ENCODE data around the gene SOX18. TPM values are rescaled to one million over a fixed set of nuclear protein-coding genes. Genes with fewer than 3 reads are reported as not detected.
A peak's percentile ranks its signal among the peaks of the same experiment; 100 is the strongest.

SOX18 gene
- total and polyA plus RNA-seq, 2 of the 13 experiments (the other 11 are each of a cell fraction or from before 2014, with no cell fraction given), result 1.6 to 1.9 TPM

DNA sequence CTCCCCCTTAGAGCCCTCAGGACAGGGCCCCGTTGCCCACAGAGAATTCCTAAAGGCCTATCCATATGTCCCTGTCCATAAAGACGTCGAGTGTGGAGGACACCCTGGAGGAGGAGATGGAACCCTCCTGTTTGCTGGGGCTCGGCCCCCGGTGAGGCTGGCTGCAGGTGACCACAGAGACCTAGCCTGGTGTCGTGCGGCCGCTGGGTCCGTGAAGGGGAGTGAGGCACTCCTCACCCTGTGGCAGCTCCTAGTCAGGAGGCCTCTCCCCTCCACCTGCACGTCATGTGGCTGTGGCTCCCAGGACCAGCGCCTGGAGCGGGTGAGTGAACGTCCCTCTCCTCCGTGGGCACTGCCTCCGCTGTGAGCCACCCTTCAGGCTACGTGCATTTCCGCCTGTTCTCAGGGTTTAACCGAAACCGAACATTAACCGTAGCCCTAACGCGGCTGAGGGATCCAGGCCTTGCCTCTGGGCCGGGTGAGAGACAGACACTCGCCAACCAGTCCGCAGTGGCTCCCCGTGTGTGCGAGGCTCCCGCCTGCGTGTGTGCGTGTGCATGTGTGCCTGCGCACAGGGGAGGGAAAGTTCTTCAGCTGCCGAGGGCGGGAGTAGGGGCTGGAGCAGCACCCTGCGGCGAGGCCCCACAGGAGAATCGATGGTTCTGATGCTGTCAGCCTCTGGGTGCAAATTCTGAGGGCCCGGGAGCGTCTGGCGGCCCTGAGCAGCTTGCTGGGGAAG, 7.6 kb upstream of the SOX18 start (continued):
- TF ChIP-seq TBX3 (IDR thresholded peaks at IDR 0.05; ENCODE audit: borderline replicate concordance), result no peak
- TF ChIP-seq GATAD1 (CRISPR knock-in tag; IDR thresholded peaks at IDR 0.05), result no peak
- TF ChIP-seq KAT7 (CRISPR knock-in tag; IDR thresholded peaks at IDR 0.05; ENCODE audit: borderline replicate concordance), result no peak
- TF ChIP-seq MED13 (CRISPR knock-in tag; IDR thresholded peaks at IDR 0.05), result no peak
- TF ChIP-seq GABPA (IDR thresholded peaks at IDR 0.05; ENCODE audit: low read depth, low read length), result no peak
- no peak for TF ChIP-seq GABPA (CRISPR knock-in tag; IDR thresholded peaks at IDR 0.05; ENCODE audit: low read depth)
- 0 out of 3 replicates have a peak, but pooled peaks have one; percentile 7 for TF ChIP-seq MXI1 (IDR thresholded peaks at IDR 0.05; ENCODE audit: borderline replicate concordance, low read depth, low read length)
- TF ChIP-seq ZNF768 (CRISPR knock-in tag; IDR thresholded peaks at IDR 0.05), result no peak; the same call in 1 of the 2 replicates
- TF ChIP-seq, protein P1, sequence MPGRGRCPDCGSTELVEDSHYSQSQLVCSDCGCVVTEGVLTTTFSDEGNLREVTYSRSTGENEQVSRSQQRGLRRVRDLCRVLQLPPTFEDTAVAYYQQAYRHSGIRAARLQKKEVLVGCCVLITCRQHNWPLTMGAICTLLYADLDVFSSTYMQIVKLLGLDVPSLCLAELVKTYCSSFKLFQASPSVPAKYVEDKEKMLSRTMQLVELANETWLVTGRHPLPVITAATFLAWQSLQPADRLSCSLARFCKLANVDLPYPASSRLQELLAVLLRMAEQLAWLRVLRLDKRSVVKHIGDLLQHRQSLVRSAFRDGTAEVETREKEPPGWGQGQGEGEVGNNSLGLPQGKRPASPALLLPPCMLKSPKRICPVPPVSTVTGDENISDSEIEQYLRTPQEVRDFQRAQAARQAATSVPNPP (CRISPR knock-in tag; IDR thresholded peaks at IDR 0.05), result 0 out of 2 replicates have a peak, but pooled peaks have one; percentile 1
- no peak for TF ChIP-seq CREB1 (IDR thresholded peaks at IDR 0.05)
- no peak for TF ChIP-seq CREB1 (CRISPR knock-in tag; IDR thresholded peaks at IDR 0.05)
- peak; percentile 75; the same call in 1 of the 2 replicates for TF ChIP-seq ZNF235 (CRISPR knock-in tag; IDR thresholded peaks at IDR 0.05; ENCODE audit: borderline replicate concordance)
- no peak for TF ChIP-seq ZBTB1 (CRISPR knock-in tag; IDR thresholded peaks at IDR 0.05; ENCODE audit: borderline replicate concordance)
- TF ChIP-seq ZNF614 (CRISPR knock-in tag; IDR thresholded peaks at IDR 0.05; ENCODE audit: borderline replicate concordance), result no peak
- TF ChIP-seq DPF2 (CRISPR knock-in tag; IDR thresholded peaks at IDR 0.05; ENCODE audit: borderline replicate concordance, low read depth), result peak; percentile 34; the same call in 1 of the 2 replicates
- TF ChIP-seq ZBTB21 (CRISPR knock-in tag; IDR thresholded peaks at IDR 0.05), result no peak; the same call in 1 of the 2 replicates
- no peak for TF ChIP-seq ZNF260 (CRISPR knock-in tag; IDR thresholded peaks at IDR 0.05; ENCODE audit: borderline replicate concordance, low read depth)
- 0 out of 2 replicates have a peak, but pooled peaks have one; percentile 14 for TF ChIP-seq THRA (CRISPR knock-in tag; IDR thresholded peaks at IDR 0.05; ENCODE audit: borderline replicate concordance)
- TF ChIP-seq, protein P2, sequence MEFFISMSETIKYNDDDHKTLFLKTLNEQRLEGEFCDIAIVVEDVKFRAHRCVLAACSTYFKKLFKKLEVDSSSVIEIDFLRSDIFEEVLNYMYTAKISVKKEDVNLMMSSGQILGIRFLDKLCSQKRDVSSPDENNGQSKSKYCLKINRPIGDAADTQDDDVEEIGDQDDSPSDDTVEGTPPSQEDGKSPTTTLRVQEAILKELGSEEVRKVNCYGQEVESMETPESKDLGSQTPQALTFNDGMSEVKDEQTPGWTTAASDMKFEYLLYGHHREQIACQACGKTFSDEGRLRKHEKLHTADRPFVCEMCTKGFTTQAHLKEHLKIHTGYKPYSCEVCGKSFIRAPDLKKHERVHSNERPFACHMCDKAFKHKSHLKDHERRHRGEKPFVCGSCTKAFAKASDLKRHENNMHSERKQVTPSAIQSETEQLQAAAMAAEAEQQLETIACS (CRISPR knock-in tag; IDR thresholded peaks at IDR 0.05), result no peak
- TF ChIP-seq BCL3 (CRISPR knock-in tag; IDR thresholded peaks at IDR 0.05), result peak; percentile 86
- no peak; the same call in 1 of the 2 replicates for TF ChIP-seq NFYC (CRISPR knock-in tag; IDR thresholded peaks at IDR 0.05)
- TF ChIP-seq ATAD3A (CRISPR knock-in tag; IDR thresholded peaks at IDR 0.05), result no peak
- TF ChIP-seq ZNF335 (CRISPR knock-in tag; IDR thresholded peaks at IDR 0.05), result no peak
- peak; percentile 47; the same call in 1 of the 2 replicates for TF ChIP-seq SP4 (CRISPR knock-in tag; IDR thresholded peaks at IDR 0.05)
- TF ChIP-seq, protein P3, sequence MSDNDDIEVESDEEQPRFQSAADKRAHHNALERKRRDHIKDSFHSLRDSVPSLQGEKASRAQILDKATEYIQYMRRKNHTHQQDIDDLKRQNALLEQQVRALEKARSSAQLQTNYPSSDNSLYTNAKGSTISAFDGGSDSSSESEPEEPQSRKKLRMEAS (IDR thresholded peaks at IDR 0.05), result peak; percentile 81
- TF ChIP-seq ZNF552 (CRISPR knock-in tag; IDR thresholded peaks at IDR 0.05; ENCODE audit: borderline replicate concordance), result no peak

All from HepG2 (cell line).